Measurements from ENCODE around the gene FAN1. TPM values are rescaled to one million over a fixed set of nuclear protein-coding genes. Genes with fewer than 3 reads are reported as not detected.

Gene FAN1
- total and polyA plus RNA-seq, 5 donors: 9.2 to 24.4 (median 22.1) TPM

DNA sequence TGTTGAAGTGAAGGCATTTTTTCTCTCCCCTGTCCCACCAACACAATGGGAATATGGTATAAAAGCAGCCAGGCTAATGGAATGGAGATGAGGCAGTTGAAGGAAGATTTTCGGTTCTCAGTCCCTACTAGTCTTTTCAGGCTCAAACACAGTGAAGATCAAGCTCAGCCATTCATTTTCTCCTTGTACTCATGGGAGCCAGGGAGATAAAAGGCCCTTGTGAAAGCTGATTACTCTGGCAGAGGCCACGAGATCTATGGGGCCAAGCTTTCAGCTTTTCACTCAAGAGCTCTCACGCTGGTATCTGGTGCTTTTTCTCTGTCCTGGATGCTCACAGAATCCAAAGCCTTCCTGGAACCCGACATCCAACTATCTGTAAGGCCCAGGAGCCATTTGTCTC is 14.5 kb upstream of the FAN1 start:
- Histone ChIP-seq H3K4me1 (ENCODE audit: control insufficient read depth, insufficient read depth, low read length) (no peaks in the 10 kb centered on the region), H3K27ac (ENCODE audit: low read length) (no peak overlapping the region), H3K27me3 (ENCODE audit: control insufficient read depth, insufficient read depth) (no peaks in the 10 kb centered on the region), H3K9me3 (ENCODE audit: control insufficient read depth, low read length) (no peaks in the 10 kb centered on the region), H3K4me3 (ENCODE audit: low read length) (no peak overlapping the region)
- DNase-seq: no peak
- WGBS: 39% methylated on average over 4 of the region's 4 CpGs
- peak in 1 of 2 donors; percentile 59 for ATAC-seq
- intact Hi-C loops (cut with DNase I): no loop called here

DNA sequence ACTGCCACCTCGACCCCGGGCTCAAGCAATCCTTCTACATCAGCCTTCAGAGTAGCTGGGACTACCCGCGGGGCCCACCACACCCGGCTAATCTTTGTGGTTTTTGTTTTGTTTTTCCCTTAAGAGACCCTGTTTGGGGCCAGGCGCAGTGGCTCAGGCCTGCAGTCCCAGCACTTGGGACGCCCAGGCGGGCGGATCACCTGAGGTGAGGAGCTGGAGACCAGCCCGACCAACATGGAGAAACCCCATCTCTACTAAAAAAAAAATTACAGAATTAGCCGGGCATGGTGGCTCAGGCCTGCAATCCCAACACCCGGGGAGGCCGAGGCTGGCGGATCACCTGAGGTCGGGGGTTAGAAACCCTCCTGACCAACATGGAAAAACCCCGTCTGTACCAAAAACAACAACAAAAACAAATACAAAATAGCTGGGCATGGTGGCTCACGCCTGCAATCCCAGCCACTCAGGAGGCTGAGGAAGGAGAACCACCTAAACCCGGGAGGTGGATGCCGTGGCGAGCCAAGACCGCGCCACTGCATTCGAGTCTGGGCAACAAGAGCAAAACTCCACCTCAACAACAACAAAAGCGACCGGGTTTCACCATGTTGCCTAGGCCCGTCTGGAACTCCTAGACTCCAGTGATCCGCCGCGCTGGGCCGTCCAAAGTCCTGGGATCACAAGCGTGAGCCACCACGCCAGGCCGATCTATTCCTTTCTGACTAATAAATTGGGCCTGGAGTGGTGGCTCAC is 8.1 kb upstream of the FAN1 start:
- no peak overlapping the region for H3K27ac ChIP-seq (ENCODE audit: low read length)
- no peaks in the 10 kb centered on the region for H3K4me1 ChIP-seq (ENCODE audit: control insufficient read depth, insufficient read depth, low read length)
- DNase-seq: no peak
- intact Hi-C loops (cut with DNase I): no loop called here
- no peaks in the 10 kb centered on the region for H3K9me3 ChIP-seq (ENCODE audit: control insufficient read depth, low read length)
- 91% methylated on average over 33 of the region's 33 CpGs for WGBS
- no peak for ATAC-seq
- H3K27me3 ChIP-seq (ENCODE audit: control insufficient read depth, insufficient read depth): no peaks in the 10 kb centered on the region
- no peak overlapping the region for H3K4me3 ChIP-seq (ENCODE audit: low read length)

DNA sequence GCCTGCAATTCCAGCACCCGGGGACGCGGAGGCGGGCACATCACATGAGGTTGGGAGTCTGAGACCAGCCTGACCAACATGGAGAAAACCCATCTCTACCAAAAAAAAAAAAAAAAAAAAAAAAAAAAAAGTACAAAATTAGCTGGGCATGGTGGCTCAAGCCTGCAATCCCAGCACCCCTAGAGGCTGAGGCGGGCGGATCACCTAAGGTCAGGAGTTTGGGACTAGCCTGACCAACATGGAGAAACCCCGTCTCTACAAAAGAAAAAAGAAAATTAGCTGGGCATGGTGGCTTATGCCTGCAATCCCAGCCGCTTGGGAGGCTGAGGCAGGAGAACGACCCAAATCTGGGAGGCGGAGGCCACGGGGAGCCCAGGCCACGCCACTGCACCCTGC is 7.5 kb upstream of the FAN1 start:
- Histone ChIP-seq H3K27ac (ENCODE audit: low read length) (no peak overlapping the region), H3K4me1 (ENCODE audit: control insufficient read depth, insufficient read depth, low read length) (no peaks in the 10 kb centered on the region), H3K9me3 (ENCODE audit: control insufficient read depth, low read length) (no peaks in the 10 kb centered on the region), H3K4me3 (ENCODE audit: low read length) (no peak overlapping the region), H3K27me3 (ENCODE audit: control insufficient read depth, insufficient read depth) (no peaks in the 10 kb centered on the region)
- intact Hi-C loops (cut with DNase I): no loop called here
- 89% methylated on average over 12 of the region's 12 CpGs for WGBS
- DNase-seq (no peak), ATAC-seq (no peak)

DNA sequence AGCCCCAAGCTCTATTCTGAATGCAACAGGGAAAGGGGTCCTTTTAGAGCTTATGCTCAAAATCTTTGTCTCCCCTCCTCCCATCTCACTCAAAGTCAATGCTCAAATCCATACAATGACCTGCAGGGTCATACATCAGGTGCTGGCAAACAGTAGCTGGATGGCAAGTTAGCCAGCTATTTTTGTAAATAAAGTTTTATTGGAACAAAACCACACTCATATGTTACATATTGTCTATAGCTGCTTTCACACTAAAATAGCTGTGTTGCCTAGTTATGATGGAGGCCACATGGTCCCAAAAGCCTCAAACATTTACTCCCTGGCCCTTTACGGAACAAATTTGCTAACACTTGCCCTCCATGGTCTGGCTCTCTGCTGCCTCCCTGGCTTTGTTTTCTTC is 1.8 kb upstream of the FAN1 start:
- Histone ChIP-seq H3K4me1 (ENCODE audit: control insufficient read depth, insufficient read depth, low read length) (no peaks in the 10 kb centered on the region), H3K27me3 (ENCODE audit: control insufficient read depth, insufficient read depth) (no peaks in the 10 kb centered on the region), H3K9me3 (ENCODE audit: control insufficient read depth, low read length) (no peaks in the 10 kb centered on the region), H3K4me3 (ENCODE audit: low read length) (no peak overlapping the region), H3K27ac (ENCODE audit: low read length) (no peak overlapping the region)
- ATAC-seq (no peak), DNase-seq (no peak)
- intact Hi-C loops (cut with DNase I): no loop called here
- 100% methylated on average over 1 of the region's 1 CpG for WGBS

DNA sequence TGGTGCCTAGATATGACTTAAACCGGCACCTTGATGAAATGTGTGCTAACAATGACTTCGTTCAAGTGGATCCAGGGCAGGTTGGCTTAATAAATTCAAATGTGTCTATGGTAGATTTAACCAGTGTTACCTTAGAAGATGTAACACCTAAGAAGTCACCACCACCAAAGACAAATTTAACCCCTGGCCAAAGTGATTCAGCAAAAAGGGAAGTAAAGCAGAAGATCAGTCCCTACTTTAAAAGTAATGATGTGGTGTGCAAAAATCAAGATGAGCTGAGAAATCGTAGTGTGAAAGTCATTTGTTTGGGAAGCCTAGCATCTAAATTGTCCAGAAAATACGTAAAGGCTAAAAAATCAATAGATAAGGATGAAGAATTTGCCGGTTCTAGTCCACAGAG is 1.1 kb downstream of the FAN1 start:
- DNase-seq (no peak), ATAC-seq (no peak)
- H3K4me1 ChIP-seq (ENCODE audit: control insufficient read depth, insufficient read depth, low read length): no peaks in the 10 kb centered on the region
- intact Hi-C loops (cut with DNase I): no loop called here
- 91% methylated on average over 5 of the region's 5 CpGs for WGBS
- peak overlapping the region; percentile 54 for H3K4me3 ChIP-seq (ENCODE audit: low read length)
- H3K27me3 ChIP-seq (ENCODE audit: control insufficient read depth, insufficient read depth): no peaks in the 10 kb centered on the region
- no peak overlapping the region for H3K27ac ChIP-seq (ENCODE audit: low read length)
- no peaks in the 10 kb centered on the region for H3K9me3 ChIP-seq (ENCODE audit: control insufficient read depth, low read length)

DNA sequence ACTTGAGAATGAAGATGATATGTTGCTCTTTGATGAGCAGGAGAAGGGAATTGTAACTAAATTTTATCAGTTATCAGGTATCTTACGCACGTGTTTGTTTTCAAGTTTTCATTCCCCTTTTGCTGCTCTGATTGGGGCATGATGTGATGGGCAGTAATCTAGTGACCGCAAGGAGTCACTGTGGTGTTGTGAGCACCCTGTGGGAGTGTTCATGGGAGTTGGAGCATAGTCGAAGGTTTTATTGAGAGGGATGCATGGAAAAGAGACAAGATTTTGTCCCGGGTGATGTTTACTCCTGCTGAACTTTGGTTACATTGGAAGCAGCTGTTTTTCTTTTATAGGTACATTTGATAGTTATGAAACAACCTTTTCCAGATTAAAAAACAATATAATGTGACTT is 2.1 kb downstream of the FAN1 start:
- Histone ChIP-seq H3K4me3 (ENCODE audit: low read length) (no peak overlapping the region), H3K4me1 (ENCODE audit: control insufficient read depth, insufficient read depth, low read length) (no peaks in the 10 kb centered on the region), H3K27me3 (ENCODE audit: control insufficient read depth, insufficient read depth) (no peaks in the 10 kb centered on the region), H3K9me3 (ENCODE audit: control insufficient read depth, low read length) (no peaks in the 10 kb centered on the region), H3K27ac (ENCODE audit: low read length) (no peak overlapping the region)
- 77% methylated on average over 5 of the region's 5 CpGs for WGBS
- DNase-seq (no peak), ATAC-seq (no peak)
- intact Hi-C loops (cut with DNase I): no loop called here

DNA sequence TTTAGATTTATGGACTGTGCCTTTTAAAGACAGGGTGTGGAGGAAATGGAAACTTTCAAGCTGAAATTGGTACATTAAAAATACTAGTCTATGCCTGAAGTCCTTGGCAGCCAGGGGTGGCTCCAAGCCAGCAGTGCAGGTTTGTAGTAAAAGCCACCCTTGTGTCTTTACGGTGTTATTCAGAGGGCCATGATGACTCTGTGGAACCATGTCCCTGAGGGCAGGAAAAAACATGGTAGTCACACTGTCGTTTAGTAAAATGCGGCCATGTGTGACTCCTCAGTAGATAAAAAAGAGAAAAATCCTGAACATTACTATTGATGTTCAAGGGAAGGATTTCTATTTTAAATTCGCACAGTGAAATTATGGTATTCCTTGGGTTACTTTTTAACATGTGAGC is 2.7 kb downstream of the FAN1 start:
- no peak for DNase-seq
- Histone ChIP-seq H3K4me3 (ENCODE audit: low read length) (no peak overlapping the region), H3K4me1 (ENCODE audit: control insufficient read depth, insufficient read depth, low read length) (no peaks in the 10 kb centered on the region), H3K27ac (ENCODE audit: low read length) (no peak overlapping the region), H3K9me3 (ENCODE audit: control insufficient read depth, low read length) (no peaks in the 10 kb centered on the region), H3K27me3 (ENCODE audit: control insufficient read depth, insufficient read depth) (no peaks in the 10 kb centered on the region)
- ATAC-seq: no peak
- 81% methylated on average over 4 of the region's 4 CpGs for WGBS
- intact Hi-C loops (cut with DNase I): no loop called here

DNA sequence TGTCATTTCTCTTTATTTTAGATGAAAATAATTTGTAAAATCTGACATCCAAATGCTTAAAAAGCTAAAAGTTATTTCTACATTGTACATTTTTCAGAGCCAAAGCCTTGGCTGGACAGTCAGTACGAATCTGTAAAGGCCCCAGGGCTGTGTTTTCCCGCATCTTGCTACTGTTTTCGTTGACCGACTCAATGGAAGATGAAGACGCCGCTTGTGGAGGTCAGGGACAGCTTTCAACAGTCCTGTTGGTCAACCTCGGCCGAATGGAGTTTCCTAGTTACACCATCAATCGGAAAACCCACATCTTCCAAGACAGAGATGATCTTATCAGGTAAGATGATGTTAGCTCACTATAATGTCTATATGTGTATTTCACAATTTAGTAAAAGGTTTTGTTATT is 10.0 kb downstream of the FAN1 start:
- 97% methylated on average over 9 of the region's 9 CpGs for WGBS

DNA sequence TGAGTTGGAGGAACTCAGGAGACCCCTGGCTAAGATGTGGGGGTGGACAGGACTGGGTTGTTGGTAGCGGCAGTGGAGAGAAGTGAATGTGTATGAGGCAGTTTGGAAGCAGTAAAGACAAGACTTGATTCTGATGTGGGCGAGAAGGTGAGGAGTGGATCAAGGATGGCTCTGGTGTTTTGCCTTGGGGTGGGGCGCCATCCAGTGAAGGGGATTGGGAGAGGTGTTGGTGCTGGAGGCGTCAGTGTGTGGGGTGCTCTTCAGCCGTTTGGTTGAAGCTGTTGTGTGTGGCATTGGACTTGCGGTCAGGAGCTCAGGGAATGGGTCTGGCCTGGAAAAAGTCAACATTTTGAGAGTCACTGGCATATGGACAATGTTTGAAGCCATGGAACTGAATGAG is 13.3 kb downstream of the FAN1 start:
- H3K4me3 ChIP-seq (ENCODE audit: low read length): no peak overlapping the region
- no peaks in the 10 kb centered on the region for H3K27me3 ChIP-seq (ENCODE audit: control insufficient read depth, insufficient read depth)
- no peak for ATAC-seq
- H3K4me1 ChIP-seq (ENCODE audit: control insufficient read depth, insufficient read depth, low read length): peaks cover 3% of the 10 kb centered on the region
- WGBS: 83% methylated on average over 6 of the region's 6 CpGs
- H3K9me3 ChIP-seq (ENCODE audit: control insufficient read depth, low read length): no peaks in the 10 kb centered on the region
- no peak overlapping the region for H3K27ac ChIP-seq (ENCODE audit: low read length)
- no peak for DNase-seq
- intact Hi-C loops (cut with DNase I): no loop called here

More for the DNA sequence above, 10.0 kb downstream of the FAN1 start:
- ATAC-seq (no peak), DNase-seq (no peak)
- intact Hi-C loops (cut with DNase I): no loop called here
- no peak overlapping the region for H3K27ac ChIP-seq (ENCODE audit: low read length)
- no peaks in the 10 kb centered on the region for H3K9me3 ChIP-seq (ENCODE audit: control insufficient read depth, low read length)
- no peak overlapping the region for H3K4me3 ChIP-seq (ENCODE audit: low read length)
- no peaks in the 10 kb centered on the region for H3K27me3 ChIP-seq (ENCODE audit: control insufficient read depth, insufficient read depth)
- H3K4me1 ChIP-seq (ENCODE audit: control insufficient read depth, insufficient read depth, low read length): peaks cover 2% of the 10 kb centered on the region

DNA sequence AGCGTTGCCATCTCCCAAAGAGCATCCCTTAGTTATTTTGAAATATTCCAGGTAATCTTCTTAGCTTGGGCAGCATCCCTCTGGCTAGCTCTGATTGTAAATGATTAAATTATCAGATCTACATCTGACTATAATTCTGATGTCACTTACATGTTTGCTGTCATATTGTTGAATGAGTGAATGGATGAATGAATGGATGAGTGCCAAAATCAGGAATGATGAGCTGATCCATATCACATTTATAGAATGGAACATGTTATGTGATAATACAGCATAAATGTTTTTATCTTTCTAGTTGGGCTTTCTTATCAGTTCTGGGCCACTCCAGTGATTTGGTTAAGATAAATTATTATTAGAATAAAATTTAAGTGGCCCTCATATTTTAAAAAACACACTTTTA is 14.0 kb downstream of the FAN1 start:
- ATAC-seq: no peak
- Histone ChIP-seq H3K4me3 (ENCODE audit: low read length) (no peak overlapping the region), H3K4me1 (ENCODE audit: control insufficient read depth, insufficient read depth, low read length) (peaks cover 3% of the 10 kb centered on the region), H3K9me3 (ENCODE audit: control insufficient read depth, low read length) (no peaks in the 10 kb centered on the region), H3K27me3 (ENCODE audit: control insufficient read depth, insufficient read depth) (no peaks in the 10 kb centered on the region), H3K27ac (ENCODE audit: low read length) (no peak overlapping the region)
- WGBS: 86% methylated on average over 1 of the region's 1 CpG
- DNase-seq: no peak
- intact Hi-C loops (cut with DNase I): no loop called here

DNA sequence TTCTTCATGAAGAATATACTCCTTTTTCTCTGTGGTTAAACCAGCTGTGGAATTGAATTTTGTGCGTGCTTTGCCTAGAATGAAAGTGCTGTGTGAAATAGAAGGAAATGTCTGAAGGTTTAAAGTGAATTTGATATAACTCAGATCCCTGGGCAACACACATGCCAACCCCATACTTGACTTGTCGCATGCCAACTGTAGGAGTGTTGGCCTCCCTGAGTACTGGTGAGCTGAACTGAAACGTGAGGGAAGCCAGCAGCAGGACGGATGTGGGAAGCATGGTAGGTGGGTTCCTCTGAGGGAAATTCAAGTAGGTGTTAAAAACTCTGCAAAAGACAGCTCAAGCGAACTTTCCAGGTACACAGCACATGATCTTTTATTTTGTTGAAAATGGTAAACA is 14.7 kb downstream of the FAN1 start:
- Histone ChIP-seq H3K4me3 (ENCODE audit: low read length) (no peak overlapping the region), H3K9me3 (ENCODE audit: control insufficient read depth, low read length) (no peaks in the 10 kb centered on the region), H3K4me1 (ENCODE audit: control insufficient read depth, insufficient read depth, low read length) (peaks cover 3% of the 10 kb centered on the region), H3K27me3 (ENCODE audit: control insufficient read depth, insufficient read depth) (no peaks in the 10 kb centered on the region), H3K27ac (ENCODE audit: low read length) (no peak overlapping the region)
- no peak for ATAC-seq
- intact Hi-C loops (cut with DNase I): no loop called here
- 71% methylated on average over 5 of the region's 5 CpGs for WGBS
- no peak for DNase-seq
